SK-N-SH treated with all-trans-retinoic acid at 6 μM for 48 hours (cell line): ENCODE results near the gene PPM1H.

ENCODE experiments used
- ATAC-seq: fragments of 200-7000 bp; cut with Tn5 transposase; 3 replicates; pipeline ENCODE4 v1.9.1; 2020; ENCODE audit warnings: mild to moderate bottlenecking, moderate library complexity
- BACH2 ChIP-seq: fragments of 250-450 bp; sonication (Bioruptor Pico); IDR thresholded peaks from 2 replicates; pipeline ENCODE4 v1.9.0; 2021; ENCODE audit warnings: mild to moderate bottlenecking, borderline replicate concordance
- CSDC2 ChIP-seq: fragments of 250-450 bp; sonication (Bioruptor Pico); IDR thresholded peaks from 2 replicates; pipeline ENCODE4 v1.5.0; 2020; ENCODE audit warnings: mild to moderate bottlenecking, moderate library complexity
- GLIS3 ChIP-seq: fragments of 250-450 bp; sonication (Bioruptor Pico); IDR thresholded peaks from 2 replicates; pipeline ENCODE4 v1.5.0; 2020; ENCODE audit warnings: mild to moderate bottlenecking, moderate library complexity
- ISL1 ChIP-seq: fragments of 250-450 bp; sonication (Bioruptor Pico); IDR thresholded peaks from 2 replicates; pipeline ENCODE4 v2.1.2; 2022; ENCODE audit warnings: mild to moderate bottlenecking, moderate library complexity
- OSR1 ChIP-seq: fragments of 250-450 bp; sonication (Bioruptor Pico); IDR thresholded peaks from 2 replicates; pipeline ENCODE4 v1.8.0; 2022; ENCODE audit warnings: moderate library complexity, mild to moderate bottlenecking, inconsistent platforms
- PPARA ChIP-seq: fragments of 250-450 bp; sonication (Bioruptor Pico); IDR thresholded peaks from 2 replicates; pipeline ENCODE4 v1.5.0; 2020; ENCODE audit warnings: mild to moderate bottlenecking, borderline replicate concordance
- RARB ChIP-seq: fragments of 250-450 bp; sonication (Bioruptor Pico); IDR thresholded peaks from 2 replicates; pipeline ENCODE4 v1.8.0; 2021; ENCODE audit warnings: mild to moderate bottlenecking, moderate library complexity
- SNAI2 ChIP-seq: fragments of 250-450 bp; sonication (Bioruptor Pico); IDR thresholded peaks from 2 replicates; pipeline ENCODE4 v1.5.0; 2020; ENCODE audit warnings: mild to moderate bottlenecking, moderate library complexity
- TCF4 ChIP-seq: fragments of 250-450 bp; sonication (Bioruptor Pico); IDR thresholded peaks from 2 replicates; pipeline ENCODE4 v1.8.0; 2021; ENCODE audit warnings: mild to moderate bottlenecking, moderate library complexity, borderline replicate concordance
- ZC3H10 ChIP-seq: fragments of 250-450 bp; sonication (Bioruptor Pico); IDR thresholded peaks from 2 replicates; pipeline ENCODE4 v1.5.1; 2021; ENCODE audit warnings: mild to moderate bottlenecking, moderate library complexity
- ZNF565 ChIP-seq: fragments of 450-650 bp; formaldehyde crosslinking; conservative IDR thresholded peaks from 2 replicates; pipeline ENCODE4 v1.5.0; 2020; ENCODE audit warnings: low read depth, mild to moderate bottlenecking, moderate library complexity
- ZNF8 ChIP-seq: fragments of 450-650 bp; formaldehyde crosslinking; IDR thresholded peaks from 2 replicates; pipeline ENCODE4 v1.5.0; 2020; ENCODE audit warnings: mild to moderate bottlenecking, moderate library complexity
- TF ChIP-seq, protein P1 (sequence below): fragments of 250-450 bp; sonication (Bioruptor Pico); IDR thresholded peaks from 2 replicates; pipeline ENCODE4 v1.5.1; 2021; ENCODE audit warnings: mild to moderate bottlenecking, moderate library complexity
- TF ChIP-seq, protein P2 (sequence below): fragments of 250-450 bp; sonication (Bioruptor Pico); IDR thresholded peaks from 2 replicates; pipeline ENCODE4 v1.8.0; 2020; ENCODE audit warnings: mild to moderate bottlenecking, moderate library complexity, borderline replicate concordance
- TF ChIP-seq, protein P3 (sequence below): fragments of 250-450 bp; sonication (Bioruptor Pico); IDR thresholded peaks from 2 replicates; pipeline ENCODE4 v1.5.0; 2020; ENCODE audit warnings: mild to moderate bottlenecking, moderate library complexity
- TF ChIP-seq, protein P4 (sequence below): fragments of 250-450 bp; sonication (Bioruptor Pico); IDR thresholded peaks from 2 replicates; pipeline ENCODE4 v1.8.0; 2021; ENCODE audit warnings: low read depth, mild to moderate bottlenecking, moderate library complexity, borderline replicate concordance
- TF ChIP-seq, protein P5 (sequence below): fragments of 250-450 bp; sonication (Bioruptor Pico); IDR thresholded peaks from 2 replicates; pipeline ENCODE4 v1.5.1; 2020; ENCODE audit warnings: low read depth, mild to moderate bottlenecking, moderate library complexity

Gene PPM1H

DNA sequence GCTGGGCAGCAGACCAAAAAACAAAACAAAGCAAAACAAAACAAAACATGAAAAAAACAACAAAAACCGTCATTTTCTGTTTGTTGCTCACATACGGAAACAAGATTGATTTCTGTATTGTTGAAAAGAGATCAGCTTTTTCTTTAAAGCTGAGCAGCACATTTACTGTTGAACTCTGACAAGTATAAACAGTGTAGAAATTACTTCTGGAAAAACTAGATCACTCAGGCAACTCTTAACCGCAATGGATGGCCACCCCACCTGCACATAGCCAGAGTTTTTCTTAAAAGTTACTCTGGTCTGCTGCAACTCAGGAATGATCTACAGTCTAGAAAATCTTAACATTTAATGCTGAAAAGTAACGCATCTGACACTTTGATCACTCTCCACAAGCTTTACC is 80.9 kb downstream of the PPM1H start:
- ATAC-seq = no peak
- TF ChIP-seq BACH2 = no peak
- TF ChIP-seq, protein P1, sequence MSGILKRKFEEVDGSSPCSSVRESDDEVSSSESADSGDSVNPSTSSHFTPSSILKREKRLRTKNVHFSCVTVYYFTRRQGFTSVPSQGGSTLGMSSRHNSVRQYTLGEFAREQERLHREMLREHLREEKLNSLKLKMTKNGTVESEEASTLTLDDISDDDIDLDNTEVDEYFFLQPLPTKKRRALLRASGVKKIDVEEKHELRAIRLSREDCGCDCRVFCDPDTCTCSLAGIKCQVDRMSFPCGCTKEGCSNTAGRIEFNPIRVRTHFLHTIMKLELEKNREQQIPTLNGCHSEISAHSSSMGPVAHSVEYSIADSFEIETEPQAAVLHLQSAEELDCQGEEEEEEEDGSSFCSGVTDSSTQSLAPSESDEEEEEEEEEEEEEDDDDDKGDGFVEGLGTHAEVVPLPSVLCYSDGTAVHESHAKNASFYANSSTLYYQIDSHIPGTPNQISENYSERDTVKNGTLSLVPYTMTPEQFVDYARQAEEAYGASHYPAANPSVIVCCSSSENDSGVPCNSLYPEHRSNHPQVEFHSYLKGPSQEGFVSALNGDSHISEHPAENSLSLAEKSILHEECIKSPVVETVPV (CRISPR knock-in tag) = no peak
- no peak for TF ChIP-seq GLIS3
- TF ChIP-seq TCF4 = no peak
- TF ChIP-seq PPARA (CRISPR knock-in tag) = no peak
- TF ChIP-seq ZNF565 = no peak
- TF ChIP-seq, protein P2, sequence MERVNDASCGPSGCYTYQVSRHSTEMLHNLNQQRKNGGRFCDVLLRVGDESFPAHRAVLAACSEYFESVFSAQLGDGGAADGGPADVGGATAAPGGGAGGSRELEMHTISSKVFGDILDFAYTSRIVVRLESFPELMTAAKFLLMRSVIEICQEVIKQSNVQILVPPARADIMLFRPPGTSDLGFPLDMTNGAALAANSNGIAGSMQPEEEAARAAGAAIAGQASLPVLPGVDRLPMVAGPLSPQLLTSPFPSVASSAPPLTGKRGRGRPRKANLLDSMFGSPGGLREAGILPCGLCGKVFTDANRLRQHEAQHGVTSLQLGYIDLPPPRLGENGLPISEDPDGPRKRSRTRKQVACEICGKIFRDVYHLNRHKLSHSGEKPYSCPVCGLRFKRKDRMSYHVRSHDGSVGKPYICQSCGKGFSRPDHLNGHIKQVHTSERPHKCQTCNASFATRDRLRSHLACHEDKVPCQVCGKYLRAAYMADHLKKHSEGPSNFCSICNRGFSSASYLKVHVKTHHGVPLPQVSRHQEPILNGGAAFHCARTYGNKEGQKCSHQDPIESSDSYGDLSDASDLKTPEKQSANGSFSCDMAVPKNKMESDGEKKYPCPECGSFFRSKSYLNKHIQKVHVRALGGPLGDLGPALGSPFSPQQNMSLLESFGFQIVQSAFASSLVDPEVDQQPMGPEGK (CRISPR knock-in tag) = no peak
- no peak for TF ChIP-seq CSDC2 (CRISPR knock-in tag)
- no peak for TF ChIP-seq SNAI2 (CRISPR knock-in tag)
- TF ChIP-seq, protein P3, sequence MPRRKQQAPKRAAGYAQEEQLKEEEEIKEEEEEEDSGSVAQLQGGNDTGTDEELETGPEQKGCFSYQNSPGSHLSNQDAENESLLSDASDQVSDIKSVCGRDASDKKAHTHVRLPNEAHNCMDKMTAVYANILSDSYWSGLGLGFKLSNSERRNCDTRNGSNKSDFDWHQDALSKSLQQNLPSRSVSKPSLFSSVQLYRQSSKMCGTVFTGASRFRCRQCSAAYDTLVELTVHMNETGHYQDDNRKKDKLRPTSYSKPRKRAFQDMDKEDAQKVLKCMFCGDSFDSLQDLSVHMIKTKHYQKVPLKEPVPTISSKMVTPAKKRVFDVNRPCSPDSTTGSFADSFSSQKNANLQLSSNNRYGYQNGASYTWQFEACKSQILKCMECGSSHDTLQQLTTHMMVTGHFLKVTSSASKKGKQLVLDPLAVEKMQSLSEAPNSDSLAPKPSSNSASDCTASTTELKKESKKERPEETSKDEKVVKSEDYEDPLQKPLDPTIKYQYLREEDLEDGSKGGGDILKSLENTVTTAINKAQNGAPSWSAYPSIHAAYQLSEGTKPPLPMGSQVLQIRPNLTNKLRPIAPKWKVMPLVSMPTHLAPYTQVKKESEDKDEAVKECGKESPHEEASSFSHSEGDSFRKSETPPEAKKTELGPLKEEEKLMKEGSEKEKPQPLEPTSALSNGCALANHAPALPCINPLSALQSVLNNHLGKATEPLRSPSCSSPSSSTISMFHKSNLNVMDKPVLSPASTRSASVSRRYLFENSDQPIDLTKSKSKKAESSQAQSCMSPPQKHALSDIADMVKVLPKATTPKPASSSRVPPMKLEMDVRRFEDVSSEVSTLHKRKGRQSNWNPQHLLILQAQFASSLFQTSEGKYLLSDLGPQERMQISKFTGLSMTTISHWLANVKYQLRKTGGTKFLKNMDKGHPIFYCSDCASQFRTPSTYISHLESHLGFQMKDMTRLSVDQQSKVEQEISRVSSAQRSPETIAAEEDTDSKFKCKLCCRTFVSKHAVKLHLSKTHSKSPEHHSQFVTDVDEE (CRISPR knock-in tag) = no peak
- no peak for TF ChIP-seq OSR1 (CRISPR knock-in tag)

DNA sequence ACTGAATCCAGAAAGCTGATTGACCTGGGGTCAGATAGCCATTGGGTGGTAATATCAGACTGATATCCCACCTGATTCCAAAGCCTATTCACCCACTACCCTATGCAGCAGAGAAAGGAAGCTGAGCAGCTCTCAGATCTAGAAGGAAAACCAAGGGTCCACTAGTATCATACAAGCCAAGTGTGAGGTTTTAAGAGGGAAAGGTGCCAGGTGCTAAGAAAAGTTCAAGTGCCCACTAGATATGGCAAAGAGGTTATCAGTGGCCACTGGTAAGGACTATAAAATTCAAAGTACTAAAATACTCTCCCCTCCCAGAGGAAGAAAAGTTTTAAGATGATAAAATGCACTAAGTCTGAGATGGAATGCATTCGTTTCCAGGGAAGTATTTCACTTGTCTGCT is 85.6 kb downstream of the PPM1H start:
- TF ChIP-seq ZC3H10 (no peak), ZNF8 (CRISPR knock-in tag) (no peak), BACH2 (no peak), OSR1 (CRISPR knock-in tag) (no peak), RARB (no peak), CSDC2 (CRISPR knock-in tag) (no peak), ISL1 (CRISPR knock-in tag) (no peak)
- TF ChIP-seq, protein P4, sequence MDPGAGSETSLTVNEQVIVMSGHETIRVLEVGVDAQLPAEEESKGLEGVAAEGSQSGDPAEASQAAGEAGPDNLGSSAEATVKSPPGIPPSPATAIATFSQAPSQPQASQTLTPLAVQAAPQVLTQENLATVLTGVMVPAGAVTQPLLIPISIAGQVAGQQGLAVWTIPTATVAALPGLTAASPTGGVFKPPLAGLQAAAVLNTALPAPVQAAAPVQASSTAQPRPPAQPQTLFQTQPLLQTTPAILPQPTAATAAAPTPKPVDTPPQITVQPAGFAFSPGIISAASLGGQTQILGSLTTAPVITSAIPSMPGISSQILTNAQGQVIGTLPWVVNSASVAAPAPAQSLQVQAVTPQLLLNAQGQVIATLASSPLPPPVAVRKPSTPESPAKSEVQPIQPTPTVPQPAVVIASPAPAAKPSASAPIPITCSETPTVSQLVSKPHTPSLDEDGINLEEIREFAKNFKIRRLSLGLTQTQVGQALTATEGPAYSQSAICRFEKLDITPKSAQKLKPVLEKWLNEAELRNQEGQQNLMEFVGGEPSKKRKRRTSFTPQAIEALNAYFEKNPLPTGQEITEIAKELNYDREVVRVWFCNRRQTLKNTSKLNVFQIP (CRISPR knock-in tag) = no peak
- TF ChIP-seq, protein P1 (CRISPR knock-in tag) = no peak
- TF ChIP-seq, protein P3 (CRISPR knock-in tag) = no peak
- TF ChIP-seq, protein P5, sequence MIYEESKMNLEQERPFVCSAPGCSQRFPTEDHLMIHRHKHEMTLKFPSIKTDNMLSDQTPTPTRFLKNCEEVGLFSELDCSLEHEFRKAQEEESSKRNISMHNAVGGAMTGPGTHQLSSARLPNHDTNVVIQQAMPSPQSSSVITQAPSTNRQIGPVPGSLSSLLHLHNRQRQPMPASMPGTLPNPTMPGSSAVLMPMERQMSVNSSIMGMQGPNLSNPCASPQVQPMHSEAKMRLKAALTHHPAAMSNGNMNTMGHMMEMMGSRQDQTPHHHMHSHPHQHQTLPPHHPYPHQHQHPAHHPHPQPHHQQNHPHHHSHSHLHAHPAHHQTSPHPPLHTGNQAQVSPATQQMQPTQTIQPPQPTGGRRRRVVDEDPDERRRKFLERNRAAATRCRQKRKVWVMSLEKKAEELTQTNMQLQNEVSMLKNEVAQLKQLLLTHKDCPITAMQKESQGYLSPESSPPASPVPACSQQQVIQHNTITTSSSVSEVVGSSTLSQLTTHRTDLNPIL = no peak
- ATAC-seq = no peak
